ENCODE measurements around the gene ANKS1B.
"Not testable (repeated sequence)": the region's sequence is repeated elsewhere in the genome, so short reads cannot be mapped to it uniquely, and the experiment has no call there.

The ANKS1B gene

DNA sequence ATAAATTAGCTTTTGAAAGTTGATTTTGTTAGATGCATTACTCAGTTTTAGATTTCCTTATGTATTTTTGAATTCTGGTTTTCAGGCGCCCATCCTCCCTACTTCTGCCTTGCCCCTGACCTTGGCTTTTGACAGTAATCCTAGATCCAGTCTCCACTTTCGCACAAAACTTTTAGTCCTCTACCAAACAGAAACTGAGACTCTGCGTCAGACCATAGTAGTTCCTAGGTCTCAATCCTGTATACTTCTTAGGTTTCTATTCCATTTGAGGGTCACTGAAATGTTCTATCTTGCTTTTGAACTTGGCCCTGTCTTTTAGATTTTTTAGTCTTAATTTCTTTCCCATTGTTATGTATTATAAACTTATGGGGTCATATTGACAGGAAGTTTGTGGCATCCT lies 645.1 kb downstream of the ANKS1B start:
- FAIRE-seq = no peak

DNA sequence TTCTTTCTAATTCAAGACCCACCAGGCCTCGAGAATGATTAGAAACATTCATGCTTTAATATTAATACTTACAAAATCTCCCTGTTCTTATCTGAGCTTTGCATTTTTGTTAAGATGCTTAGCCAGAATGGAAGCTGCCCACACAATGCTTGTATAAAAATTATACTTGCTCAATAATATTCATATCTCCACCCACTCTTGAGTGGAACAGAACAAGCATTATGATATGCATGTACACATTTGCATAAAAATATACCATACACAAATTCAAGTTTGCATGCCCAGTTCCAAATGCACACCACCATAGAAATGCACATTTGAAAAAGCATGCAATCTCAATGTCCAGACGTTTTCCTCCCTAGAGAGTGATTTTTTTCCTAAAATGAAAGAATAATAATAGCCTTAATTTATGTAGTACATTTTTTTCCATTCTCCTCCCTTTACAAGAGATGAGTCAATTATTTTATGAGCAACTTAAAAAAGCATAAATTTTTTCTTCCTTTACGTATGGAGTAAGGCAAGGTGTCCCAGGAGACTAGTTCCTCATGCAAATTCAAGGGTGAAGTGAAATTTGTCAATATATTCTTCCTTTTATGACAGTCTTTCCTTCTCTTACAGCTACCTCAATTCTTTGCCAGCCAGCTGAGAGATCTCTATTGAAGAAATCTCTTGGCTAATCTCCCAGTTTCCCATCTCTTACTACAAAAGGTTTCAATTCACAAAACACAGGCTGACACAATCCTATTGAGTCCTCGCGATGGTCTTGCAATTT lies 650.3 kb downstream of the ANKS1B start:
- no peak for FAIRE-seq

DNA sequence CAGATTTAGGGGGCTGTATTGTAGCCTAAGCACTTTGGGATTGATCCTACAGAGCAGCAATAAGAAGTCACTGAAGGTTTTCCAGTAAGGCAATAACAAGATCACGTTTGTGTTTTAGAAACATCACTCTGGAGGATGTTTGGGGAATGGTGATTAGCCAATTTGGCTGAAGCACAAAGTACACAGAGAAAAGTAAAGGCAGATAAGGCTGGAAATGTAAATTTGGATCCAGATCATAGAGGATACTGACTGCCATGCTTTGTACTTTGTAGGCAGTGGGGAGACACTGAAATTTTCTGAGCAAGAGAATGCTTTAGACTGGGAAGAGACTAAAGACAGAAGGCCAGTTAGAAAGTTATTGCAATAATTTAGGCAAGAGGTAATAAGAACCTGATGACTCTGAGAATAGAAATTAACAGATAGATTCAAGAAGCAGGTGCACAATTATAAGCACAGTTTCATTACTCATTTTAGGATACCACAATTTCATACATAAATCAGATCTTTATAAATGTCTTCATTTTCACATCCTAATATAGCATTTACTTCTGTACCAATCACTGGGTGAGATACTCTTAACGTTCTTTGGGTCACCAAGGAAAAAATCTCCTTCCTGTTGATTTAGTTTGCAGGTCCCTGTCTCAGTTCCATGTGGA lies 651.7 kb downstream of the ANKS1B start:
- FAIRE-seq = no peak

DNA sequence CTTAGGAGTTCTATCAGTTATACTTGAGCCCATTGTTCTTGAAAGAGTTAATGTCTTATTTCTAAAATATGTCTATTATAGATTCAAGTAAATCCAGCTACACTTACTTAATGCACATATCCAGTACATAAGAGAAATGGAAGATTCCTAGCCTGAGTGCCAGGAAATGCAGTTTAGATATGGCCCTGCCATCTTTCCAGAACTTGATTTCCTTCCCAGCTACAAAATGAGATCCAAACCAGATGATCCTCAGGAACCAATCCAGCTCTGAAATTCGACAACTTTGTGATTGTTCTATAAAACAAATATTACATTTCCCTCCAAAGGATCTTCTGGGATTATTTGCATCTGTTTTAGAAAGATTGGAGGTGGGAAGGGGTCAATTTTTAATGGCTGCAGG lies 654.5 kb downstream of the ANKS1B start:
- no peak for FAIRE-seq

GRCh38 chr12:99321210-99321609 lies 663.5 kb downstream of the ANKS1B start:
- not testable (repeated sequence) for FAIRE-seq

DNA sequence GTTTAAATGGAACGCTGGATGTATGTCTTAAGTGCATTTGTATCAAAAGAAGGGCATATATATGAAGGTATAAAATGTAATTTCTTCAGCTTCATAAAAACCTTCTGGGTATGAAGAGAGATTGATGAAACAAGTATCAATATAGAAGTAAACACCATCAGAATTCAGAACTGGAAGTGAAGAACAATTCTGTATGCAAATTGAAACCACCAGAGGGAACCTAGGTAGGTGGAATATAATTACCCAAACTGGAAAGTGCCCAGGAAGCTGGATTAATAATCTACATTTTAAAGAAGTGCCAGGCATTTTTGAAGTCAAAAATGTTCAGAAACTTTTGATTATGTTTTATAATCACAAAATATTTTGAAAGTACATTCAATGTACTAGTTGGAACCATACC lies 673.4 kb downstream of the ANKS1B start:
- no peak for FAIRE-seq

DNA sequence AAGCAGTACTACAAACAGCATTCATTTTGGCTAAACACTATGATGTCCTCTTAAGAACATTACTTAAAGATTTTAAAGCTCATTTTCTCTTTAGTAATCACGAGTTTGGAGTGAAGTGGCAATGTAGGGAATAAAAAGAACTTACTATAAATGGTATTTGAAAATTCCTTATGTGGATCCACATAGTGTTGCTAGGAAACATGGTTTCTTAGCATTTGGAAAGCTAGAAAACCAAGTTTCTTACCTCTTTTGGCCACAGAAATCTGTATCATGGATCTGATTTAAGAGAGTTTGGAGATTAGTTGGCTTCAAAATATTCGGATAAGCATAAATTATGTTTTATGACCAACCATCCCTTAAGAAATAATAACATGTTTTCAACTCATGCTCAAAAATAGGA lies 674.9 kb downstream of the ANKS1B start:
- FAIRE-seq = no peak

GRCh38 chr12:99302874-99303273 lies 681.9 kb downstream of the ANKS1B start:
- FAIRE-seq = no peak

GRCh38 chr12:99287136-99287535 lies 697.6 kb downstream of the ANKS1B start:
- no peak for FAIRE-seq

- no peak for FAIRE-seq
These were observed 700.6 kb downstream of the ANKS1B start for GRCh38 chr12:99284161-99284560.

- FAIRE-seq = no peak
These were observed 702.1 kb downstream of the ANKS1B start for GRCh38 chr12:99282624-99283023.

- no peak for FAIRE-seq
These were observed 702.6 kb downstream of the ANKS1B start for GRCh38 chr12:99282086-99282485.

- no peak for FAIRE-seq
These were observed 703.5 kb downstream of the ANKS1B start for GRCh38 chr12:99281277-99281676.

DNA sequence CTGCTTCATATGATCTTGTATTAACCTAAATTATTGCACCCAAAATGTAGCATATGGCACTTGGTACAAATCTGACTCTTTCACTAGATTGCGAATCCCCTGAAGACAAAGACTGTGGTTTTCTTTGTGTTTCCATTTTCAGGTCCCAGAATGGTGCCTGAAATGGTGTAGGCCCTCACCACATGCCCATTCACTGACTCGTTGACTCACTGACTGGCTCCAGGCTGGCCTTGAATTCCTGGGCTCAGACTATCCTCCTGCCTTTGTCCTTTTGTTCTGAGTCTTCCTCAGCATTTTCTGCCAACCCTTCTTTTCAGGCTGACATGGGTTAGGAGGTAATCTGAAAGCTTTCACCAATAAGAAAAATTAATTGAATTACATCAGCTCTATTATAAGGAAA lies 705.8 kb downstream of the ANKS1B start:
- no peak for FAIRE-seq

- no peak for FAIRE-seq
These were observed 707.0 kb downstream of the ANKS1B start for GRCh38 chr12:99277591-99278379.

GRCh38 chr12:99271071-99271470 lies 713.7 kb downstream of the ANKS1B start:
- FAIRE-seq = no peak

DNA sequence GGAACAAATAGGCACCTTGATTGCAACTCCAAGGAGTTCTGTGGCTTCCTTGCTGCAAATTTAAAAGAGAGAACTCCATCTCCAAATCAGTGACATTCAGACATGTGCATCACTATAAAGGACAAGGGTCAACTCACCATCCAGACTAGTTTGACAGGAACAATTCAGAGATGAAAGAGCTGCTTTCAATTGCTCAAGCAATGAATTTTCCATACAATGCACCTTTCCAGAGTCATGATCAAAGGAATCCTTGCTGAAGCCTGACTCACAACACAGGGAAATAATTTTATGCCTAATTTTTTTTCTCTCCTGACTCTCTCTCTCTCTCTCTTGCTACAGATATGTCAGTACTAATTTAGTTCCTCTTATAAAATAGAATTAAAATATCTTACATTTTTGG lies 717.7 kb downstream of the ANKS1B start:
- FAIRE-seq = no peak

GRCh38 chr12:99265648-99266047 lies 719.1 kb downstream of the ANKS1B start:
- no peak for FAIRE-seq

- no peak for FAIRE-seq
These were observed 723.5 kb downstream of the ANKS1B start for GRCh38 chr12:99261256-99261655.

DNA sequence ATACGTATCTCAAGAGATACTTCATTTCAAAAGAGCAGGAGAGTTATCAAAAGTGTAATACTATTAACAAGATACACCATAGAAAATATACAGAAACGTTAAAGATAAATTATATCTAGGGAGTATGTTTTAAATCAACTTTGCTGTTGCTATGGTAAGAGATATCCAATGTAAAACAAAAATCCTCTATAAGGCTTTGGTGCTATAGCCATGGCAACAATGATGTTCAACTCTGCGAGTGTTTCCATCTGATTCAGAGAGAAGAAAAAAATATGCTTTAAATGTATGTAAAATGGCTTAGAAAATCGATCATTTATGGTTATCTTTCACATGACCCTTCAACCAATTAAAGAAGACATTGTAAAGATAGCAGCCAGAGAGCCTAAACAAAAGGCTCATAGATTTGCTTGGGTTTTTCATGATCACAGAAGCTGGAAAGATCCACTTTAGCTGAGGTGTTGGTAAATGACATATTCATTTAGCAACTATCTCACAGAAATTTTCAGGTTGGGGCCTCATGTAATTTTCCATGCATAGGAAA lies 724.2 kb downstream of the ANKS1B start:
- no peak for FAIRE-seq

GRCh38 chr12:99259040-99259934 lies 725.4 kb downstream of the ANKS1B start:
- peak; percentile 64 for FAIRE-seq

DNA sequence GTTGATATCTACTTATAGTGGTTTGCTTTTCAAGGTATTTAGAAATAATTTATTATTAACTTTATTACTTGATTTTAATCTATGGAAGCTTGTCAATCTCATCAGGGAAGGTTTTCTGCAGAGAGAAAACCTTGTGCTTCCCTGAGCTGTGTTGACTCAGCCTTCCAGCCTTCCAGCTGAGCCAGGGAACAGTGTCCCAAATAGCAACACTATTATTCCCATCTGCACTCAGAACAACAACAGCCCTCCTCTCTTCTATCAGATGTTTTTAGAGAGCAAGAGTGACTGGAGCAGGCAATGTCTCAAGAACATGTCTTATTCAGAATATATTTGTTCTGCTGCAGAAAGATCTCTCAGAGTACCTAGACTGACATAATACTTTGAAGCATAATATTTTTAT lies 727.1 kb downstream of the ANKS1B start:
- FAIRE-seq = no peak

Measured in islet of Langerhans (tissue), 1 donor.